Panc1 (cell line): ENCODE results near the gene GPC3. TPM values are rescaled to one million over a fixed set of nuclear protein-coding genes. Genes with fewer than 3 reads are reported as not detected.

Experiments
- ATAC-seq: fragments of 200-7000 bp; cut with Tn5 transposase; 2 replicates; pipeline ENCODE4 v1.9.1; 2020; ENCODE audit warnings: mild to moderate bottlenecking, moderate library complexity
- BruUV-seq: library from RNA; stranded (reverse); fragments of 400-500 nt; replicated peaks from 2 replicates; lab custom pipeline; 2021; lab: Mats Ljungman, UMichigan
- CTCF ChIA-PET: fragments of 300-600 bp; sonication (Branson Sonifier 250); formaldehyde crosslinking; loops from one replicate; lab custom pipeline; 2022; ENCODE audit warnings: antibody characterized with exemption; lab: Charles Lee
- POLR2A ChIA-PET: fragments of 300-600 bp; sonication (Branson Sonifier 250); formaldehyde crosslinking; loops from one replicate; lab custom pipeline; 2022; ENCODE audit warnings: antibody characterized with exemption; lab: Charles Lee
- DNase-seq: peaks from one replicate; pipeline ENCODE4 v3.0.0-alpha.2; 2010; ENCODE audit warnings: low read depth, low spot score
- H3K27ac ChIP-seq: 2 replicates; pipeline ENCODE4 v1.5.1; 2011; ENCODE audit warnings: mild to moderate bottlenecking, low read length, inconsistent platforms
- H3K27me3 ChIP-seq: fragments of 200-500 bp; sonication (Bioruptor generic); 2 replicates; pipeline ENCODE4 v1.6.0; 2014; ENCODE audit warnings: low read length, inconsistent platforms; ENCODE audit not compliant: control insufficient read depth, insufficient read depth
- H3K36me3 ChIP-seq: fragments of 200-500 bp; sonication (Bioruptor generic); 2 replicates; pipeline ENCODE4 v1.5.1; 2014; ENCODE audit warnings: inconsistent platforms, mild to moderate bottlenecking, low read length, moderate library complexity; ENCODE audit not compliant: control insufficient read depth, insufficient read depth
- H3K4me1 ChIP-seq: 2 replicates; pipeline ENCODE4 v1.5.1; 2011; ENCODE audit warnings: inconsistent platforms, mild to moderate bottlenecking, low read length, moderate library complexity; ENCODE audit not compliant: control insufficient read depth, insufficient read depth
- H3K4me3 ChIP-seq, 2 experiments: 2 replicates each; pipeline ENCODE4 v1.5.1; 2011 to 2012; ENCODE audit warnings: low read depth in 2 of 2, low read length in 2 of 2, mild to moderate bottlenecking in 2 of 2, inconsistent platforms in 1 of 2, moderate library complexity in 1 of 2
- H3K9me3 ChIP-seq: fragments of 200-500 bp; sonication (Bioruptor generic); 2 replicates; pipeline ENCODE4 v1.5.1; 2014; ENCODE audit warnings: low read depth, mild to moderate bottlenecking, inconsistent platforms, low read length, moderate library complexity; ENCODE audit not compliant: control insufficient read depth, insufficient read depth
- POLR2AphosphoS5 ChIP-seq: IDR thresholded peaks from 2 replicates; pipeline ENCODE4 v1.6.1; 2012; ENCODE audit warnings: mild to moderate bottlenecking, low read depth, low read length, moderate library complexity
- SIN3A ChIP-seq: IDR thresholded peaks from 2 replicates; pipeline ENCODE4 v1.6.1; 2012; ENCODE audit warnings: low read depth, mild to moderate bottlenecking, low read length, moderate library complexity, borderline replicate concordance; ENCODE audit not compliant: insufficient read depth
- TCF7L2 ChIP-seq: IDR thresholded peaks from 2 replicates; pipeline ENCODE4 v1.6.1; 2011; ENCODE audit warnings: mild to moderate bottlenecking, low read depth, low read length, inconsistent platforms
- in situ Hi-C: cut with HindIII; loops from 2 replicates; pipeline ENCODE4 v1.10.0; 2016; ENCODE audit warnings: low sequenced_read_pairs, low pct_unique_long_range_greater_than_20kb
- intact Hi-C: fragments of 100-400 bp; cut with micrococcal nuclease; formaldehyde crosslinking; loops from one replicate; pipeline ENCODE4 v1.10.0; 2022; ENCODE audit not compliant: unreplicated experiment
- total RNA-seq: library from RNA; stranded (reverse); gene quantifications from one replicate; pipeline ENCODE4 v1.2.1, GENCODE V29; 2021; ENCODE audit not compliant: unreplicated experiment
- TF ChIP-seq, protein P1 (sequence below), 2 experiments: IDR thresholded peaks; 2 replicates each; pipeline ENCODE4 v1.6.1; 2011 to 2012; ENCODE audit warnings: low read depth in 2 of 2, control low read depth in 1 of 2, low read length in 1 of 2, mild to moderate bottlenecking in 1 of 2, moderate library complexity in 1 of 2; ENCODE audit not compliant: insufficient read depth in 1 of 2
- TF ChIP-seq, protein P2 (sequence below): fragments of 450-650 bp; IDR thresholded peaks from 2 replicates; pipeline ENCODE4 v1.5.1; 2017; ENCODE audit warnings: mild to moderate bottlenecking

The GPC3 gene
- total RNA-seq, 1 experiment from 2014 or later, result 0.95 TPM

DNA sequence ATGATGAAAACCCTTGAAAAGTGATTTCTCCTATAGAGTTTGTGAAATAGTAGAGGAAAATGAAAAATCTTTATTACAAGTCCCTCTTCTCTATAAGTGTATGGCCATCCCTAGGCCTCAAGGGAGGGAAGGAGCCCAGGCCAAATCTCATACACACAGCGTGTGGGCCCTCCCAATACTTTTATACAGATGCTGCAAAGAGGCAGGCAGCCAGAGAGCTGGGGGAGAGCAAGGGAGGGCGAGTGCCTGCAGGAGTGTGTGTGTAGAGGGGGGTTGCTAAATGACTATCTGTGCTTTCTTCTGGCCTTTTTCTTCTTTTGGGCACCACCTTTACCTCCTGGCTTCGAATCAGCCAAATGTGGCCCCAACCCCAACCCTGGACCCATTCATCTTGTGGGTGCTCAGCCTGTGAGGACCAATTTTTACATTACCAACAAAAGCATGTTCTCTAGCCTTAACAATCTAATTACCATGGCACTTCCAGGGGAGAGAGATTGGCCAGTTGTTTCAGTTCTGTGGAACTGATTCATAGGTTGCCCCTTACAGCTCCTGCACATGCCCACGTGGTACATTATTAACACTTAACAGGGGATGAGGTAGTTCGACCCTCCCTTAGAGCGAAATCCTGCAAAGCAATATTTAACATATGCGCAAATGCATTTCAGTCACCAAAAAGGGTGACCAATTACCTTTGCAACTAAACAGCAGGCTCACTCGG lies 2.0 kb downstream of the GPC3 start:
- ATAC-seq (no peak), DNase-seq (no peak)
- no TSS peak for BruUV-seq
- intact Hi-C loops, result no loop called here
- ChIA-PET POLR2A (no interaction called here), CTCF (no interaction called here)
- no peak overlapping the region for H3K4me3 ChIP-seq
- no peak overlapping the region for H3K27ac ChIP-seq
- no peaks in the 10 kb centered on the region for H3K9me3 ChIP-seq
- in situ Hi-C loops, result no loop called here
- TF ChIP-seq POLR2AphosphoS5 (no peak), TCF7L2 (no peak), SIN3A (no peak)
- TF ChIP-seq, protein P1, sequence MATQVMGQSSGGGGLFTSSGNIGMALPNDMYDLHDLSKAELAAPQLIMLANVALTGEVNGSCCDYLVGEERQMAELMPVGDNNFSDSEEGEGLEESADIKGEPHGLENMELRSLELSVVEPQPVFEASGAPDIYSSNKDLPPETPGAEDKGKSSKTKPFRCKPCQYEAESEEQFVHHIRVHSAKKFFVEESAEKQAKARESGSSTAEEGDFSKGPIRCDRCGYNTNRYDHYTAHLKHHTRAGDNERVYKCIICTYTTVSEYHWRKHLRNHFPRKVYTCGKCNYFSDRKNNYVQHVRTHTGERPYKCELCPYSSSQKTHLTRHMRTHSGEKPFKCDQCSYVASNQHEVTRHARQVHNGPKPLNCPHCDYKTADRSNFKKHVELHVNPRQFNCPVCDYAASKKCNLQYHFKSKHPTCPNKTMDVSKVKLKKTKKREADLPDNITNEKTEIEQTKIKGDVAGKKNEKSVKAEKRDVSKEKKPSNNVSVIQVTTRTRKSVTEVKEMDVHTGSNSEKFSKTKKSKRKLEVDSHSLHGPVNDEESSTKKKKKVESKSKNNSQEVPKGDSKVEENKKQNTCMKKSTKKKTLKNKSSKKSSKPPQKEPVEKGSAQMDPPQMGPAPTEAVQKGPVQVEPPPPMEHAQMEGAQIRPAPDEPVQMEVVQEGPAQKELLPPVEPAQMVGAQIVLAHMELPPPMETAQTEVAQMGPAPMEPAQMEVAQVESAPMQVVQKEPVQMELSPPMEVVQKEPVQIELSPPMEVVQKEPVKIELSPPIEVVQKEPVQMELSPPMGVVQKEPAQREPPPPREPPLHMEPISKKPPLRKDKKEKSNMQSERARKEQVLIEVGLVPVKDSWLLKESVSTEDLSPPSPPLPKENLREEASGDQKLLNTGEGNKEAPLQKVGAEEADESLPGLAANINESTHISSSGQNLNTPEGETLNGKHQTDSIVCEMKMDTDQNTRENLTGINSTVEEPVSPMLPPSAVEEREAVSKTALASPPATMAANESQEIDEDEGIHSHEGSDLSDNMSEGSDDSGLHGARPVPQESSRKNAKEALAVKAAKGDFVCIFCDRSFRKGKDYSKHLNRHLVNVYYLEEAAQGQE (IDR thresholded peaks at IDR 0.05; ENCODE audit: insufficient read depth in 1 of 2, low read depth in 2 of 2, low read length in 1 of 2), result no peak
- peaks cover 4% of the 10 kb centered on the region; the same call in 1 of the 2 replicates for H3K4me1 ChIP-seq
- H3K36me3 ChIP-seq, result no peaks in the 10 kb centered on the region
- peaks cover 8% of the 10 kb centered on the region for H3K27me3 ChIP-seq

- in situ Hi-C loops (no loop called here), intact Hi-C loops (no loop called here)
- Histone ChIP-seq H3K27me3 (peaks cover 6% of the 10 kb centered on the region), H3K36me3 (no peaks in the 10 kb centered on the region), H3K9me3 (no peaks in the 10 kb centered on the region), H3K27ac (no peak overlapping the region), H3K4me3 (no peak overlapping the region), H3K4me1 (peaks cover 4% of the 10 kb centered on the region; the same call in 1 of the 2 replicates)
- no TSS peak for BruUV-seq
- ATAC-seq (no peak), DNase-seq (no peak)
- POLR2A ChIA-PET, result no interaction called here
- CTCF ChIA-PET, result no interaction called here
- TF ChIP-seq, protein P2, sequence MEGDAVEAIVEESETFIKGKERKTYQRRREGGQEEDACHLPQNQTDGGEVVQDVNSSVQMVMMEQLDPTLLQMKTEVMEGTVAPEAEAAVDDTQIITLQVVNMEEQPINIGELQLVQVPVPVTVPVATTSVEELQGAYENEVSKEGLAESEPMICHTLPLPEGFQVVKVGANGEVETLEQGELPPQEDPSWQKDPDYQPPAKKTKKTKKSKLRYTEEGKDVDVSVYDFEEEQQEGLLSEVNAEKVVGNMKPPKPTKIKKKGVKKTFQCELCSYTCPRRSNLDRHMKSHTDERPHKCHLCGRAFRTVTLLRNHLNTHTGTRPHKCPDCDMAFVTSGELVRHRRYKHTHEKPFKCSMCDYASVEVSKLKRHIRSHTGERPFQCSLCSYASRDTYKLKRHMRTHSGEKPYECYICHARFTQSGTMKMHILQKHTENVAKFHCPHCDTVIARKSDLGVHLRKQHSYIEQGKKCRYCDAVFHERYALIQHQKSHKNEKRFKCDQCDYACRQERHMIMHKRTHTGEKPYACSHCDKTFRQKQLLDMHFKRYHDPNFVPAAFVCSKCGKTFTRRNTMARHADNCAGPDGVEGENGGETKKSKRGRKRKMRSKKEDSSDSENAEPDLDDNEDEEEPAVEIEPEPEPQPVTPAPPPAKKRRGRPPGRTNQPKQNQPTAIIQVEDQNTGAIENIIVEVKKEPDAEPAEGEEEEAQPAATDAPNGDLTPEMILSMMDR, result no peak
- TF ChIP-seq SIN3A, result no peak
- TF ChIP-seq POLR2AphosphoS5, result no peak
- no peak for TF ChIP-seq TCF7L2
- TF ChIP-seq, protein P1 (IDR thresholded peaks at IDR 0.05; ENCODE audit: insufficient read depth in 1 of 2, low read depth in 2 of 2, low read length in 1 of 2), result no peak
Observed at GRCh38 chrX:133981924-133982323, 3.5 kb downstream of the GPC3 start.
